Measurements from ENCODE around the gene EFCAB11.

GRCh38 chr14:89947344-89947743 lies 7.2 kb downstream of the EFCAB11 start:
- TF ChIP-seq, protein P1, sequence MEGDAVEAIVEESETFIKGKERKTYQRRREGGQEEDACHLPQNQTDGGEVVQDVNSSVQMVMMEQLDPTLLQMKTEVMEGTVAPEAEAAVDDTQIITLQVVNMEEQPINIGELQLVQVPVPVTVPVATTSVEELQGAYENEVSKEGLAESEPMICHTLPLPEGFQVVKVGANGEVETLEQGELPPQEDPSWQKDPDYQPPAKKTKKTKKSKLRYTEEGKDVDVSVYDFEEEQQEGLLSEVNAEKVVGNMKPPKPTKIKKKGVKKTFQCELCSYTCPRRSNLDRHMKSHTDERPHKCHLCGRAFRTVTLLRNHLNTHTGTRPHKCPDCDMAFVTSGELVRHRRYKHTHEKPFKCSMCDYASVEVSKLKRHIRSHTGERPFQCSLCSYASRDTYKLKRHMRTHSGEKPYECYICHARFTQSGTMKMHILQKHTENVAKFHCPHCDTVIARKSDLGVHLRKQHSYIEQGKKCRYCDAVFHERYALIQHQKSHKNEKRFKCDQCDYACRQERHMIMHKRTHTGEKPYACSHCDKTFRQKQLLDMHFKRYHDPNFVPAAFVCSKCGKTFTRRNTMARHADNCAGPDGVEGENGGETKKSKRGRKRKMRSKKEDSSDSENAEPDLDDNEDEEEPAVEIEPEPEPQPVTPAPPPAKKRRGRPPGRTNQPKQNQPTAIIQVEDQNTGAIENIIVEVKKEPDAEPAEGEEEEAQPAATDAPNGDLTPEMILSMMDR (IDR thresholded peaks at IDR 0.05), result no peak
- no peak for TF ChIP-seq EP300 (IDR thresholded peaks at IDR 0.05)

Measured in ovary (tissue), 3 donors.